ENCODE results near the gene IGSF23.

Gene IGSF23

DNA sequence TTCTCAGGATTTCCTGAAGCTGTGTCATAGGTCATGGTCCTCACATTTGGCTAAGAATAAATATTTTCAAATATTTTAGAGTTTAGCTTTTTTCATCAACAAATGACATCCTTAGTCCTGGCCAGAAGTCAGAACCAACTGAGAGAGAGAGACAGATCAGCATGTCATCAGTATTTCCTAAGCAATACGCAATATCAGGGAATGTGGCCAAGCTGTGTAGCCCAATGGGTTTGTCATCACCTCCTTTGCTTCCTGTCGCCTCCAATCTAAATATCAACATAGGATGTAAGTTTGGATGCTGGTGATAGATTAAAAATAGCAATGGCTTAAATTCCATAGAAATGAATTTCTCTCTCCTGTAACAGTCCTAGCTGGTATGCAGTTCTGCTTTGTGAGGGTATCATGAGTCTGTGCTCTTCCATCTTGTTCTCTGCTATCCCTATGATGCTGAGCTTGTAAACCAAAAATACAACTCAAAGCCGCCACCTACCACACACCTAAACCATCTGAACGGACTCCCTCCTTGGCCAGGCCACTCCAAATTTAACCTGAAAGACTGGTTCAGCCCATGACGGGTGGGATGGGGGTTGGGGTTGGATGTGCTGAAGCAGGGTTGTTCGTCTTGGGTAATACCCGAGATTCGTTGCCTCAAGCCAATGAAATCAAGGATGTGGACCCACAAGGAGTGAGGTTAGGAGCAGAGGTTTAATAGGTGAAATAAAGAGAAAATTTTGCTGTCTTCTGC lies 10.0 kb upstream of the IGSF23 start:
- peak; percentile 63 for DNase-seq (ENCODE audit: extremely low read depth, low read depth)
- H3K4me3 ChIP-seq (replicated peaks; ENCODE audit: low read depth, low read length) = no peak overlapping the region
- TF ChIP-seq, protein P1, sequence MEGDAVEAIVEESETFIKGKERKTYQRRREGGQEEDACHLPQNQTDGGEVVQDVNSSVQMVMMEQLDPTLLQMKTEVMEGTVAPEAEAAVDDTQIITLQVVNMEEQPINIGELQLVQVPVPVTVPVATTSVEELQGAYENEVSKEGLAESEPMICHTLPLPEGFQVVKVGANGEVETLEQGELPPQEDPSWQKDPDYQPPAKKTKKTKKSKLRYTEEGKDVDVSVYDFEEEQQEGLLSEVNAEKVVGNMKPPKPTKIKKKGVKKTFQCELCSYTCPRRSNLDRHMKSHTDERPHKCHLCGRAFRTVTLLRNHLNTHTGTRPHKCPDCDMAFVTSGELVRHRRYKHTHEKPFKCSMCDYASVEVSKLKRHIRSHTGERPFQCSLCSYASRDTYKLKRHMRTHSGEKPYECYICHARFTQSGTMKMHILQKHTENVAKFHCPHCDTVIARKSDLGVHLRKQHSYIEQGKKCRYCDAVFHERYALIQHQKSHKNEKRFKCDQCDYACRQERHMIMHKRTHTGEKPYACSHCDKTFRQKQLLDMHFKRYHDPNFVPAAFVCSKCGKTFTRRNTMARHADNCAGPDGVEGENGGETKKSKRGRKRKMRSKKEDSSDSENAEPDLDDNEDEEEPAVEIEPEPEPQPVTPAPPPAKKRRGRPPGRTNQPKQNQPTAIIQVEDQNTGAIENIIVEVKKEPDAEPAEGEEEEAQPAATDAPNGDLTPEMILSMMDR (IDR thresholded peaks at IDR 0.05; ENCODE audit: low read depth, low read length, missing control alignments) = no peak

- H3K4me3 ChIP-seq (replicated peaks; ENCODE audit: low read depth, low read length) = no peak overlapping the region
- TF ChIP-seq, protein P1 (IDR thresholded peaks at IDR 0.05; ENCODE audit: low read depth, low read length, missing control alignments) = no peak
- DNase-seq (ENCODE audit: extremely low read depth, low read depth) = no peak
Observed at GRCh38 chr19:44604241-44604640, 9.1 kb upstream of the IGSF23 start.

DNA sequence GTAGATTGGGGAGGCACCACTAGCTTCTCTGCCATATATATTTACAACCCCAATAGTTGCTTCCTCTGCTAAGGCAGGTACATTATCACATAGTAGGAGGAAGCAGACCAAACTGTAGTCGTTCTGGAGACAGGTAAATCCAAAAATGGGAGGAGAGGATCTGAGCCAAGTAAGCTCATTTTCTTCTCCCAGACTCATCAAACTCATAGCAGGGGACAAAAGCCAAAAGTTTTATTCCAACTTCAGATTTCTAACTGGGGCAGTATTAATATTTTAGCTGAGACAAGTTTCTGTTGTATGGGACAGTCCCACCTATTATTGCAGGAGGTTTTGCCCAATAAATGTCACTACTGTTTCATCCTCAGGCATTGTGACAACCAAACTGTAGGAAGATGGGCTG lies 7.8 kb upstream of the IGSF23 start:
- TF ChIP-seq, protein P1 (IDR thresholded peaks at IDR 0.05; ENCODE audit: low read depth, low read length, missing control alignments) = no peak

GRCh38 chr19:44607049-44607448 lies 6.3 kb upstream of the IGSF23 start:
- DNase-seq (ENCODE audit: extremely low read depth, low read depth) = no peak
- no peak overlapping the region for H3K4me3 ChIP-seq (replicated peaks; ENCODE audit: low read depth, low read length)
- TF ChIP-seq, protein P1 (IDR thresholded peaks at IDR 0.05; ENCODE audit: low read depth, low read length, missing control alignments) = no peak

More for the DNA sequence above, 7.8 kb upstream of the IGSF23 start:
- no peak overlapping the region for H3K4me3 ChIP-seq (replicated peaks; ENCODE audit: low read depth, low read length)
- no peak for DNase-seq (ENCODE audit: extremely low read depth, low read depth)

DNA sequence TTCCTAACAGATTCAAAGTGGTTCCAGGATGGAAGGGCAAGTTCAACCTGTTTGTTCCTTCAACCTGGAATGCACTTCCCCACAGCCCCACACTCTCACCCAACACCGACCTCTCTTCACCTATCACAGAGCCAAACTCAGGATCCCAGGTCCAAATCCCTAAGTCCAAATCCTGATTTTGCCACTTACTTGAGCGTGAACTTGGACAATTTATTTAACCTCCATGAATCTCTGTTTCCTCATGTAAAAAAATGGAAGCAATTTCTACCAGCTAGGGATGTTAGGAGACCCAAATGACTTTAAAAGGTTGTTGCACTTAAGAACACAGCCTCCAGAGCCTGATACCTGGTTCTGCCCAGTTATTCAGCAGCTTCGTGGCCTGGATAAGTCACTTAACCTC lies 5.4 kb upstream of the IGSF23 start:
- DNase-seq (ENCODE audit: extremely low read depth, low read depth) = no peak
- TF ChIP-seq, protein P1 (IDR thresholded peaks at IDR 0.05; ENCODE audit: low read depth, low read length, missing control alignments) = no peak

DNA sequence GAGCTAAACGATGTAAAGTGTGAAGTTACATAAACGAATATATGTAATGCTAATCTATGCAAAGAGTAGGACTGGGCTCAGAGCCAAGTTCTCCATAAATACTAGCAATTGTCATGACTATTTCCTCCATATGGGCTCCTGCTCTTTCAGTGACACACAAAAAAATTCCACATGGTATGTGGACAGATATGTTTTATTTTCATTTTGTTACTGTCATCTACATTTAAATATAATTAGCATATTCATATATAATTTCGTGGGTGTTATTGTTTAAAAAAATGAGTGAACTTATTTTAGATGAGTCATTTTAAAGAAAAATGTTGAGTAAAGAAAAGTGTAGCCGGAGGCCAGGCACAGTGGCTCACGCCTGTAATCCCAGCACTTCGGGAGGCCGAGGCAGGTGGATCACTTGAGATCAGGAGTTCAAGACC lies 5.0 kb upstream of the IGSF23 start:
- no peak overlapping the region for H3K4me3 ChIP-seq (replicated peaks; ENCODE audit: low read depth, low read length)
- TF ChIP-seq, protein P1 (IDR thresholded peaks at IDR 0.05; ENCODE audit: low read depth, low read length, missing control alignments) = no peak
- DNase-seq (ENCODE audit: extremely low read depth, low read depth) = no peak

More for the DNA sequence above, 5.4 kb upstream of the IGSF23 start:
- no peak overlapping the region for H3K4me3 ChIP-seq (replicated peaks; ENCODE audit: low read depth, low read length)

All from HFF-Myc (cell line).